Bronchial epithelial cell (primary cell): ENCODE measurements around the gene C16orf90. TPM values are rescaled to one million over a fixed set of nuclear protein-coding genes. Genes with fewer than 3 reads are reported as not detected.
"Not testable (repeated sequence)": the region's sequence is repeated elsewhere in the genome, so short reads cannot be mapped to it uniquely, and the experiment has no call there.

Experiments used
- DNase-seq: peaks from one replicate; pipeline ENCODE4 v3.0.0-alpha.2; 2010; ENCODE audit warnings: low read depth
- FAIRE-seq: peaks from 2 replicates; lab custom pipeline; 2011; peaks lifted over from hg19 to GRCh38; lab: Jason Lieb, UNC
- H3K27me3 ChIP-seq: 2 replicates; pipeline ENCODE4 v1.5.1; 2011; ENCODE audit warnings: low read length; ENCODE audit not compliant: control insufficient read depth, insufficient read depth
- H3K36me3 ChIP-seq: 2 replicates; pipeline ENCODE4 v1.5.1; 2011; ENCODE audit warnings: low read length; ENCODE audit not compliant: control insufficient read depth, insufficient read depth
- H3K4me3 ChIP-seq: 2 replicates; pipeline ENCODE4 v1.5.1; 2011; ENCODE audit warnings: mild to moderate bottlenecking, low read depth, low read length, control low read depth
- total RNA-seq: library from RNA; depleted of rRNA; stranded (reverse); fragments of >200 nt; gene quantifications from 2 replicates; pipeline ENCODE4 v1.2.1, GENCODE V29; 2014
- TF ChIP-seq, protein P1 (sequence below): IDR thresholded peaks from 2 replicates; pipeline ENCODE4 v1.5.1; 2011; ENCODE audit warnings: mild to moderate bottlenecking, moderate library complexity, low read length, control low read depth, inconsistent platforms; ENCODE audit not compliant: insufficient read depth, severe bottlenecking

Gene C16orf90
- total RNA-seq, 1 donor from 2014 or later: not detected

DNA sequence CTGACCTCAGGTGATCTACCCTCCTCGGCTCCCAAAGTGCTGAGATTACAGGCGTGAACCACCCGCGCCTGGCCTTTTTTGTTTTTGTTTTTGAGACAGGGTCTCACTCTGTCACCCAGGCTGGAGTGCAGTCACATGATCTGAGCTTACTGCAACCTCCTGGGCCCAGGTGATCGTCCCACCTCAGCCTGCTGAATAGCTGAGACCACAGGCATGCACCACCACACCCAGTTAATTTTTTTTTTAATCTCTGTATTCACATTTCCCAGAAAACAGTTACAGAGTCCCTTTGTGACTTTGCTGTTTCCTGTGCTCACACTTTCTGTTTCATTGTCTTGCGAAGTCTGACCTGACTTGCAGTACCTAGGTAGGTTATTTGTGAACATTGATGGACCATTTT, 8.2 kb upstream of the C16orf90 start:
- Histone ChIP-seq H3K36me3 (no peaks in the 10 kb centered on the region), H3K4me3 (no peak overlapping the region), H3K27me3 (no peaks in the 10 kb centered on the region)
- FAIRE-seq: no peak
- DNase-seq: peak; percentile 18
- TF ChIP-seq, protein P1, sequence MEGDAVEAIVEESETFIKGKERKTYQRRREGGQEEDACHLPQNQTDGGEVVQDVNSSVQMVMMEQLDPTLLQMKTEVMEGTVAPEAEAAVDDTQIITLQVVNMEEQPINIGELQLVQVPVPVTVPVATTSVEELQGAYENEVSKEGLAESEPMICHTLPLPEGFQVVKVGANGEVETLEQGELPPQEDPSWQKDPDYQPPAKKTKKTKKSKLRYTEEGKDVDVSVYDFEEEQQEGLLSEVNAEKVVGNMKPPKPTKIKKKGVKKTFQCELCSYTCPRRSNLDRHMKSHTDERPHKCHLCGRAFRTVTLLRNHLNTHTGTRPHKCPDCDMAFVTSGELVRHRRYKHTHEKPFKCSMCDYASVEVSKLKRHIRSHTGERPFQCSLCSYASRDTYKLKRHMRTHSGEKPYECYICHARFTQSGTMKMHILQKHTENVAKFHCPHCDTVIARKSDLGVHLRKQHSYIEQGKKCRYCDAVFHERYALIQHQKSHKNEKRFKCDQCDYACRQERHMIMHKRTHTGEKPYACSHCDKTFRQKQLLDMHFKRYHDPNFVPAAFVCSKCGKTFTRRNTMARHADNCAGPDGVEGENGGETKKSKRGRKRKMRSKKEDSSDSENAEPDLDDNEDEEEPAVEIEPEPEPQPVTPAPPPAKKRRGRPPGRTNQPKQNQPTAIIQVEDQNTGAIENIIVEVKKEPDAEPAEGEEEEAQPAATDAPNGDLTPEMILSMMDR: no peak

DNA sequence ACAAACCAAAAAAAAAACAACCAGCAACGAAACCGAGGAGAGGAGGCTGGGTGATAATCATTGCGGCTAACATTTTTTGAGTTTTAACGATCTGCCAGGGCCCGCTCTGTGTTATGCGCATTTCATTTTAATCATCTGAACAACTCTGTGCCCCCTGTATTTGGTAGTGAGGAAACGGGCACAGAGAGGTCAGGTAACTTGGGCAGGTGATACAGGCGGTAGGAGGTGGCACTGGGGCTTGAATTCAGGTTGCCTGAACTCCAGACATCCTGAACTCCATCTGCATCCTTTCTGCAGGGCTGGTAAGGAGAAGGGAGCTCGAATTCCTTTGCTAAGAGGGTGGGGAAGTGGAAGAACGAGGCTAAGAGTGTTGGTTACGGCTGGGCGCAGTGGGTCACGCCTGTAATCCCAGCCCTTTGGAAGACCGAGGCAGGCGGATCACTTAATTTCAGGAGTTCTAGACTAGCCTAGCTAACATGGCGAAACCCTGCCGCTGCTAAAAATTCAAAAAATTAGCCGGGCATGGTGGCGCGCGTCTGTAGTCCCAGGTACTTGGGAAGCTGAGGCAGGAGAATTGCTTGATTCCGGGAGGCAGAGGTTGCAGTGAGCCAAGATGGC, 6.6 kb upstream of the C16orf90 start:
- TF ChIP-seq, protein P1: no peak
- DNase-seq (no peak), FAIRE-seq (no peak)
- Histone ChIP-seq H3K4me3 (peak overlapping the region; percentile 52), H3K36me3 (no peaks in the 10 kb centered on the region), H3K27me3 (no peaks in the 10 kb centered on the region)

DNA sequence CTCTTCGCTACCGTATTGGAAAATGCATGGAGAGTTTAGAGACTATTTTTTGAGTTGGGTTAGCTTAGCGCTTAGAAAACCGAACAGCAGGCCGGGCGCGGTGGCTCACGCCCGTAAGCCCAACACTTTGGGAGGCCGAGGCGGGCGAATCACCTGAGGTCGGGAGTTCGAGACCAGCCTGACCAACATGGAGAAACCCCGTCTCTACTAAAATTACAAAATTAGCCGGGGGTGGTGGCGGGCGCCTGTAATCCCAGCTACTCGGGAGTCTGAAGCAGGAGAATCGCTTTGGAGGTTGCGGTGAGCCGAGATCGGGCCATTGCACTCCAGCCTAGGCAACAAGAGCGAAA, 6.1 kb upstream of the C16orf90 start:
- FAIRE-seq, DNase-seq, H3K27me3 ChIP-seq, H3K36me3 ChIP-seq: not testable (repeated sequence)
- H3K4me3 ChIP-seq: peak overlapping the region; percentile 52

DNA sequence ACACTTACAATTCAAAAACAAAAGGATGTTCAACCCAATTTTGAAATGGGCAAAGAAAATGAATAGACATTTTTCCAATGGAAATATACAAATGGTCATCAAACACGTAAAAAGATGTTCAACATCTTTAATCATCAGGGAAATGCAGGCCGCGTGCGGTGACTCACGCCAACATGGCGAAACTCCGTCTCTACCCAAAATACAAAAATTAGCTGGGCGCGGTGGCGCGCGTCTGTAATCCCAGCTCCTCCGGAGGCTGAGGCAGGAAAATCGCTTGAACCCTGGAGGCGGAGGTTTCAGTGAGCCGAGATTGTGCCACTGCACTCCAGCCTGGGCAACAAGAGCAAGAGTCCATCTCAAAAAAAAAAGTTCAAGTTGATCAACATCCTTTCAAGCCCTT, 3.7 kb upstream of the C16orf90 start:
- DNase-seq (no peak), FAIRE-seq (no peak)
- Histone ChIP-seq H3K4me3 (no peak overlapping the region), H3K36me3 (no peaks in the 10 kb centered on the region), H3K27me3 (no peaks in the 10 kb centered on the region)
- TF ChIP-seq, protein P1: no peak

DNA sequence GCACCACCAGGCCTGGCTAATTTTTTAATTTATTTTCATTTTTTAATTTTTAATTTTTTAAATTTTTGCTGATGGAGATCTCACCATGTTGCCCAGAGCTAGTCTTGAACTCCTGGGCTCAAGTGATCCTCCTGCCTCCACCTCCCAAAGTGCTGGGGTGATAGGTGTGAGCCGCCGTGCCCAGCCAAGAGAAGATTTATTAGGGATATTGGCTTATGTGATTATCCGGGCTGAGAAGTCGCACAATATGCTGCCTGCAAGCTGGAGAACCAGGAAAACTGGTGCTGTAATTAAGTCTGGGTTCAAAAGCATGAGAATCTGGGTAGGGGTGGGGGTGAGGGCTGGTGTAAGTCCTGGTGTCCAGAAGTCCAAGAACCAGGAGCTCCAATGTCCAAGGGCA, 2.5 kb upstream of the C16orf90 start:
- TF ChIP-seq, protein P1: no peak
- Histone ChIP-seq H3K27me3 (no peaks in the 10 kb centered on the region), H3K36me3 (no peaks in the 10 kb centered on the region), H3K4me3 (no peak overlapping the region)
- FAIRE-seq: no peak
- no peak for DNase-seq

DNA sequence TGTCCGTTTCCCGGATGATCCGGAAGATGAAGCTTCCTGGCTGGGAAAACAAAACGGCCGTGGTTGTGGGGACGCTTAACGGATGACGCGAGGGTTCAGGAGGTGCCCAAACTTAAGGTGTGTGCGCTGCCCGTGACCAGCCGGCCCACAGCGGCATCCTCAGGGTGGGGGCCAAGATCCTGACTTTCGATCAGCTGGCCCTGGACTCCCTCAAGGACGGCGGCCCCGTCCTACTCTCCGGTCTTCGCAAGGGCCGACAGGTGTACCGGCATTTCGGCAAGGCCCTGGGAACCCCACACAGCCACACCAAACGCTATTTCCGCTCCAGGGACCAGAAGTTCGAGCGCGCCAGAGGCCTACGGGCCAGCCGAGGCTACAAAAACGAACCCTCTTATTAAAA, 1.1 kb upstream of the C16orf90 start:
- TF ChIP-seq, protein P1: no peak
- no peaks in the 10 kb centered on the region for H3K27me3 ChIP-seq
- FAIRE-seq (no peak), DNase-seq (no peak)
- H3K4me3 ChIP-seq: no peak overlapping the region
- H3K36me3 ChIP-seq: no peaks in the 10 kb centered on the region
